Effector memory CD4-positive, alpha-beta T cell (primary cell): Measurements from ENCODE around the gene KANSL1L.

Experiments
- DNase-seq, 3 donors: peaks; one replicate each; pipeline ENCODE4 v3.0.0-alpha.2; 2020
- H3K27ac ChIP-seq: 2 replicates; pipeline ENCODE4 v1.7.0; 2013; ENCODE audit warnings: mild to moderate bottlenecking, low read length, moderate library complexity; ENCODE audit not compliant: insufficient read depth, poor library complexity, severe bottlenecking
- H3K27me3 ChIP-seq: replicated peaks from 2 replicates; pipeline ENCODE4 v1.7.0; 2013; ENCODE audit warnings: mild to moderate bottlenecking, low read length; ENCODE audit not compliant: insufficient read depth, control insufficient read depth, poor library complexity, severe bottlenecking
- H3K36me3 ChIP-seq: 2 replicates; pipeline ENCODE4 v1.7.0; 2013; ENCODE audit warnings: mild to moderate bottlenecking, low read length, moderate library complexity; ENCODE audit not compliant: control insufficient read depth, insufficient read depth
- H3K4me1 ChIP-seq: 2 replicates; pipeline ENCODE4 v1.7.0; 2013; ENCODE audit warnings: low read length, mild to moderate bottlenecking; ENCODE audit not compliant: control insufficient read depth, insufficient read depth, poor library complexity, severe bottlenecking
- H3K4me3 ChIP-seq: 2 replicates; pipeline ENCODE4 v1.7.0; 2013; ENCODE audit warnings: low read length, low read depth, mild to moderate bottlenecking; ENCODE audit not compliant: insufficient read depth, poor library complexity, severe bottlenecking
- H3K9me3 ChIP-seq: 2 replicates; pipeline ENCODE4 v1.7.0; 2013; ENCODE audit warnings: mild to moderate bottlenecking, low read length, moderate library complexity; ENCODE audit not compliant: control insufficient read depth

Gene KANSL1L

DNA sequence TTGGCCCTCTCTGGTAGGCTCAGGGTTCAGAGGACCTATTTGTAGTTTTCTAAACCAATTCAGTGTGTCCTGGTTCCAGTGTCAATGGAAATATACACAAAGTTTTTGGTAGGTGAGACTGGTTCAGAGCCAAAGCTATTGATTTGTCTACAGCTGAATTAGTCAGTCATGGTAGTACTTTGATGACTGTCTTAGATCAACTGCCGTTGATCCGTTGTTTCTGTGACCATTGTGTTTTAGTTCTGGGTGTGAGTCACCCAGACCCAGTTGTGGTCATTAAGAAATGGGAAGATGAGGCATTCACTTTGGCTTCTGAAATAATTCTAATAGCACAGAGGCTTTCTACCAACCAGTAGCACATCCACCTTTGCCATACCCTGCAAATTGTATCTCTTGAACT lies 184.8 kb downstream of the KANSL1L start:
- Histone ChIP-seq H3K4me1 (no peaks in the 10 kb centered on the region), H3K36me3 (no peaks in the 10 kb centered on the region), H3K27me3 (peaks cover 2% of the 10 kb centered on the region), H3K9me3 (no peaks in the 10 kb centered on the region), H3K27ac (no peak overlapping the region), H3K4me3 (no peak overlapping the region)
- DNase-seq = no peak

DNA sequence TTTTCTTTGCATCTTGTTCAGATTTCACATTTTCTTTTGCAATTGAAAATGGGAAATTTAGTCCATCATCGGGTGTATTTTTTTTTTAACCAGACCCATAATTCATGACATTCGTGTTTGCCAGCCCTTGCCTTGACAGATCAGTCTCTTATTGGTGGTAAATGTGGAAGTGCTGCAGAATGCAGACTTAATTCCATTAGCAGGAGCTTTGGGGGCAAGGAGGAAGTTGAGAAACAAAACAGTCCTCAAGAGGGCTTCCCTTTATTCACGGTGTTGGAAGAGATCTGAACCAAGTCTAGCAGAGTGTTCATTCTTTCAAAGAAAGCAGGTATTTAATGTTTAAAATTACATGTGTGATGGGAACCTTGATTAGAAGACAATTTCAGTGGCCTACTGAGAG lies 185.3 kb downstream of the KANSL1L start:
- DNase-seq = no peak
- Histone ChIP-seq H3K9me3 (no peaks in the 10 kb centered on the region), H3K27me3 (peaks cover 2% of the 10 kb centered on the region), H3K4me1 (no peaks in the 10 kb centered on the region), H3K36me3 (no peaks in the 10 kb centered on the region), H3K4me3 (no peak overlapping the region), H3K27ac (no peak overlapping the region)

DNA sequence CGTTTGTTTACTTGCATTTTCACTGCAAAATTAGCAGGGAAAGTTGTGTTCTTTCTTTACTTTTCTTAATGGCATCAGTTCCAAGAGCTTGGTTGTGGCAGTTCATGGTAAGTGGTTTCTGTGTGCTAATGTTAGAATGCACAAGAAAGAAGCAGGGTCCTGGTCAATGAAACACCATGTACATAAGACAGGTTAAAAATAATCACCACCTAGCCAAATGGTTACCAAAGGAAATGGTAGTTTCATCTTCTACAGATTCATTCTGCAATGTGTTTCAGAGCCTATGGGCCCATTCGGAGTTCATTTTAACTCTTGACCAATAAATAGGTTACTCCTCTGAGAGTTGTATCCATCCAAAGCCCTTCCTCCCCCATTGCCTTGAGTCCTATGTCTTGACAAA lies 186.9 kb downstream of the KANSL1L start:
- H3K4me3 ChIP-seq = no peak overlapping the region
- DNase-seq = no peak
- H3K9me3 ChIP-seq = no peaks in the 10 kb centered on the region
- no peaks in the 10 kb centered on the region for H3K36me3 ChIP-seq
- peaks cover 2% of the 10 kb centered on the region for H3K27me3 ChIP-seq
- no peaks in the 10 kb centered on the region for H3K4me1 ChIP-seq
- no peak overlapping the region for H3K27ac ChIP-seq

- H3K4me3 ChIP-seq = no peak overlapping the region
- no peaks in the 10 kb centered on the region for H3K4me1 ChIP-seq
- no peaks in the 10 kb centered on the region for H3K9me3 ChIP-seq
- no peaks in the 10 kb centered on the region for H3K27me3 ChIP-seq
- no peak overlapping the region for H3K27ac ChIP-seq
- H3K36me3 ChIP-seq = no peaks in the 10 kb centered on the region
- no peak for DNase-seq
Measured at GRCh38 chr2:209977386-209978239, 193.6 kb downstream of the KANSL1L start.

- no peak for DNase-seq
- no peaks in the 10 kb centered on the region for H3K4me1 ChIP-seq
- no peaks in the 10 kb centered on the region for H3K27me3 ChIP-seq
- H3K9me3 ChIP-seq = no peaks in the 10 kb centered on the region
- no peak overlapping the region for H3K27ac ChIP-seq
- H3K4me3 ChIP-seq = no peak overlapping the region
- no peaks in the 10 kb centered on the region for H3K36me3 ChIP-seq
Measured at GRCh38 chr2:209976698-209977385, 194.4 kb downstream of the KANSL1L start.

DNA sequence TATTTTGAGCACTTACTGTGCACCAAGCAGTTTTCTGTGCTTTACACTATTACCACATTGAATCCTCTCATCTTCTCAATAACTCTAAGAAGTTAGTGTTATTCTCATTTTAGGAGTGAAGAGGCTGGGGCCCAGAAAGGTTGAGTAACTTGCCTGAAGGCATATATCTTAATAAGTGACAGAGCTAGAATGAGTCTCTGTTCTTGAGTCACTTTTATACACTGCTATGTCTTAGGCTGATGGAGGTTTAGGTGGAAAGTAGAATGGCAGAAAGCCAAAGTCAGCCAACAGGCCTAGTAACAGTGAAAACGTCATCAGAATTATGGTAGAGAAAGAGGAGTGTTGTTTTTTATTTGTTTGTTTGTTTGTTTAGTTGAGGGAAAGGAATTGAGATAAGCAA lies 196.6 kb downstream of the KANSL1L start:
- Histone ChIP-seq H3K4me1 (no peaks in the 10 kb centered on the region), H3K27ac (no peak overlapping the region), H3K9me3 (no peaks in the 10 kb centered on the region), H3K4me3 (no peak overlapping the region), H3K27me3 (no peaks in the 10 kb centered on the region), H3K36me3 (no peaks in the 10 kb centered on the region)
- no peak for DNase-seq

DNA sequence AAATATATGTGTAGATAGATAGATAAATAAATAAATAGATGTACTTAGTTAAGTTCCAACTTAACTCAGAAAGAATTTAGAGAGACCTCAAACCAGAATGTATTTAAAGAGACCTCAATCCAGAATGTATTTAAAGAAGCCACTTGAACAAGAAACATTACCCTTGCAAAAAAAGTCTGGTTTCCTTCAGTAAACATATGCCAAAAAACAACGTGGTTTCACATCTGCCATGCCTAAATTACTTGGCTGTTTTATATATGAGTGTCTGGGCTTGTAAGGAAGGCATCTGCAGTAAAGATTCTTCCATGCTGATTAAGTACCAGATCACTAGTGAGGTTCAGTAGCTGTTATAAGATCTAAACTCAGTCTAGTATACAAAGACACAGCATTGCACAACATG lies 197.9 kb downstream of the KANSL1L start:
- DNase-seq = no peak
- H3K4me1 ChIP-seq = no peaks in the 10 kb centered on the region
- H3K4me3 ChIP-seq = no peak overlapping the region
- H3K9me3 ChIP-seq = no peaks in the 10 kb centered on the region
- H3K27ac ChIP-seq = no peak overlapping the region
- H3K27me3 ChIP-seq = no peaks in the 10 kb centered on the region
- no peaks in the 10 kb centered on the region for H3K36me3 ChIP-seq
